Cardiac muscle cell (in vitro differentiated cells and primary cell): Measurements from ENCODE around the gene CD4. TPM values are rescaled to one million over a fixed set of nuclear protein-coding genes. Genes with fewer than 3 reads are reported as not detected.

Experiments used
- DNase-seq, 2 donors: peaks; one replicate each; pipeline versions ENCODE4 v3.0.0 to v3.0.0-alpha.2; 2010 to 2017; ENCODE audit warnings: low read depth in 1 of 2, low spot score in 1 of 2
- H3K27ac ChIP-seq: fragments of 200-600 bp; sonication (generic); 2 replicates; pipeline ENCODE4 v1.5.1; 2016
- H3K27me3 ChIP-seq: fragments of 200-600 bp; sonication (generic); 2 replicates; pipeline ENCODE4 v1.6.0; 2016; ENCODE audit warnings: control low read depth
- H3K36me3 ChIP-seq: fragments of 200-600 bp; sonication (generic); 2 replicates; pipeline ENCODE4 v1.5.1; 2016; ENCODE audit warnings: control low read depth
- H3K4me1 ChIP-seq: fragments of 200-600 bp; sonication (generic); 2 replicates; pipeline ENCODE4 v1.8.1; 2017; ENCODE audit warnings: low read depth, mild to moderate bottlenecking, mixed run types
- H3K4me3 ChIP-seq: fragments of 200-600 bp; sonication (generic); 2 replicates; pipeline ENCODE4 v1.5.1; 2016; ENCODE audit warnings: mild to moderate bottlenecking
- H3K9me3 ChIP-seq: fragments of 200-600 bp; sonication (generic); 2 replicates; pipeline ENCODE4 v1.5.1; 2017; ENCODE audit warnings: low read depth, mild to moderate bottlenecking, control low read depth
- polyA plus RNA-seq: library from polyadenylated mRNA; unstranded; fragments of >200 nt; fragmentation: Nextera tagmentation; extraction: Ambion mirVana; gene quantifications from 2 replicates; pipeline ENCODE4 v1.2.1, GENCODE V29; 2016
- total RNA-seq: library from RNA; depleted of rRNA; stranded (reverse); fragments of >200 nt; gene quantifications from 2 replicates; pipeline ENCODE4 v1.2.3, GENCODE V29; 2016
- TF ChIP-seq, protein P1 (sequence below): IDR thresholded peaks from 2 replicates; pipeline ENCODE4 v1.5.1; 2012; ENCODE audit warnings: low read depth, mild to moderate bottlenecking, low read length

The CD4 gene
- total and polyA plus RNA-seq, 2 experiments from 2014 or later = 3.3 to 5.9 TPM

DNA sequence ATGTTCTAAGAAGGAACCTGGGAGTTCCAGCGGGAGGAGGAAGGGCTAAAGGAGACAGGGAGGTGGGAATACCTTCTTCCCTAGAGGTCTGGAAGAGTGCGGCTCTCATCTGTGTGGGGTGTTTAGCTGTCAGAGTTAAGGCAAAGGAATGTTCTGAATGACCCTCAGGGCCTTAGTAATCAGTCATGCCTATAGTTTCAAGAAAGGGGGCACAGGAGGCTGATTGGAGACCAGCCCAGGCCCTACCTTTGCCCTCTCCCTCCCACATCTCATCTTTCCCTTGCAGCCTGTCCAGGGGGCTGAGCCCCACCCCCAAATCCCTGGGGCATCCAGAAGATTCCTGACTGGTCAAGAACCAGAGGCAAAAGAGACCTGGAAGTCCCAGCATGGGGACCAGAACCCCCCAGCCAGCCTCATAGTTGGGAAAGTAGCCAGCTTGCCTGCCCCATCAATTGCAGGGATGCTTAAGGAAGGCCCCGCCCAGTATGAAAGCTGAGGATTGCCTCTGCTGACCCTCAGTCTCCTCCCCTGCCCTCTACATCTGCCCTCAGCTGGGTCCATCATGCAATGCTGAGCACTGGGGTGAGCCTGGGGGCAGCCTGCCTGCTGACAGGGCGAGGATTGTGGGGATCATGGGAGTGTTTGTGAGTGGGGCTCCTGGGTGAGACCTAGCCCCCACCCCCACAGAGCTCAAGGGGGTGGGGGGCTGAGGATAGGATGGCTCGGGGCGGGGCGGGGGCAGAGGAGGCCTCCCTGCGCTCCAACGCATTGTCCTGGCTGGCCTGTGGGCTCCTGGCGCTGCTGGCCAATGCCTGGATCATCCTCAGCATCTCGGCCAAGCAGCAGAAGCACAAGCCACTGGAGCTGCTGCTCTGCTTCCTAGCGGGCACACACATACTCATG, 34.1 kb downstream of the CD4 start:
- TF ChIP-seq, protein P1, sequence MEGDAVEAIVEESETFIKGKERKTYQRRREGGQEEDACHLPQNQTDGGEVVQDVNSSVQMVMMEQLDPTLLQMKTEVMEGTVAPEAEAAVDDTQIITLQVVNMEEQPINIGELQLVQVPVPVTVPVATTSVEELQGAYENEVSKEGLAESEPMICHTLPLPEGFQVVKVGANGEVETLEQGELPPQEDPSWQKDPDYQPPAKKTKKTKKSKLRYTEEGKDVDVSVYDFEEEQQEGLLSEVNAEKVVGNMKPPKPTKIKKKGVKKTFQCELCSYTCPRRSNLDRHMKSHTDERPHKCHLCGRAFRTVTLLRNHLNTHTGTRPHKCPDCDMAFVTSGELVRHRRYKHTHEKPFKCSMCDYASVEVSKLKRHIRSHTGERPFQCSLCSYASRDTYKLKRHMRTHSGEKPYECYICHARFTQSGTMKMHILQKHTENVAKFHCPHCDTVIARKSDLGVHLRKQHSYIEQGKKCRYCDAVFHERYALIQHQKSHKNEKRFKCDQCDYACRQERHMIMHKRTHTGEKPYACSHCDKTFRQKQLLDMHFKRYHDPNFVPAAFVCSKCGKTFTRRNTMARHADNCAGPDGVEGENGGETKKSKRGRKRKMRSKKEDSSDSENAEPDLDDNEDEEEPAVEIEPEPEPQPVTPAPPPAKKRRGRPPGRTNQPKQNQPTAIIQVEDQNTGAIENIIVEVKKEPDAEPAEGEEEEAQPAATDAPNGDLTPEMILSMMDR = no peak
- DNase-seq = no peak
- H3K27me3 ChIP-seq = no peaks in the 10 kb centered on the region
- H3K4me3 ChIP-seq = no peak overlapping the region
- no peak overlapping the region for H3K27ac ChIP-seq
- H3K4me1 ChIP-seq = peaks cover 29% of the 10 kb centered on the region
- H3K9me3 ChIP-seq = no peaks in the 10 kb centered on the region
- H3K36me3 ChIP-seq = no peaks in the 10 kb centered on the region

DNA sequence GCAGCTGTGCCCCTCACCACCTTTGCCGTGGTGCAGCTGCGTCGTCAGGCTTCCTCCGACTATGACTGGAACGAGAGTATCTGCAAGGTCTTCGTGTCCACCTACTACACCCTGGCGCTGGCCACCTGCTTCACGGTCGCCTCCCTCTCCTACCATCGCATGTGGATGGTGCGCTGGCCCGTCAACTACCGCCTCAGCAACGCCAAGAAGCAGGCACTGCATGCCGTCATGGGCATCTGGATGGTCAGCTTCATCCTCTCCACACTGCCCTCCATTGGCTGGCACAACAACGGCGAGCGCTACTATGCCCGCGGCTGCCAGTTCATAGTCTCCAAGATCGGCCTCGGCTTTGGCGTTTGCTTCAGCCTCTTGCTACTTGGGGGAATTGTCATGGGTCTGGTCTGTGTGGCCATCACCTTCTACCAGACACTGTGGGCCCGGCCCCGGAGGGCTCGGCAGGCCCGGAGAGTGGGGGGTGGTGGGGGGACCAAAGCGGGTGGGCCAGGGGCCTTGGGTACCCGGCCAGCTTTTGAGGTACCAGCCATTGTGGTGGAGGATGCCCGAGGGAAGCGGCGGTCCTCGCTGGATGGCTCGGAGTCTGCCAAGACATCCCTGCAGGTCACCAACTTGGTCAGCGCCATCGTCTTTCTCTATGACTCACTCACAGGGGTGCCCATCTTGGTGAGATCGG, 34.9 kb downstream of the CD4 start:
- TF ChIP-seq, protein P1 = no peak
- no peak for DNase-seq
- no peaks in the 10 kb centered on the region for H3K27me3 ChIP-seq

DNA sequence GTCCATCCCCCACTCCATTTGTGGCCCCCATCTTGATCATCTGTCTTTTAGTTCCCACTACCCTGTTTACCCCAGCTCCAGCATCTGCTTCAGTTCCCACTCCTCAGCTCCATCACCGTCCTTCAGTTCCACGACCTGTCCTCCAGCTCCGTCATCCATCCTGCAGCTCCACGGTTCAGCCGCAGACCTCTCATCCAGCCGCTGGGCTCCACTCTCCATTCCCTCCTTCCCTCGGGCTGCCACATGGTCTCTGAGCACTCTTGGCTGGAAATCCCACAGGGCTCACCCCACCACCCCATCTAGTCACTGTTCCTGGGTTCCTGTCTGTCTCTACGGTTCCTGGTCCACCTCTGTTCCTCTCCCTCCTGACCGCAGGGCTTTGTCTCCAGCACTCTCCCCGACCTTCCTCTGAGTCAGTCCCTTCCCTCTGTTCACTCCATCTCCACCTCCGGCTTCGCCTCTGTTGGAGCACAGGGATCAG, 35.6 kb downstream of the CD4 start:
- DNase-seq = peak in 1 of 2 donors; percentile 37
- Histone ChIP-seq H3K4me1 (peaks cover 29% of the 10 kb centered on the region), H3K27me3 (no peaks in the 10 kb centered on the region), H3K4me3 (no peak overlapping the region), H3K27ac (no peak overlapping the region), H3K9me3 (no peaks in the 10 kb centered on the region), H3K36me3 (no peaks in the 10 kb centered on the region)
- TF ChIP-seq, protein P1 = no peak

More for the DNA sequence above, 34.9 kb downstream of the CD4 start:
- Histone ChIP-seq H3K27ac (no peak overlapping the region), H3K9me3 (no peaks in the 10 kb centered on the region), H3K4me3 (no peak overlapping the region), H3K36me3 (no peaks in the 10 kb centered on the region), H3K4me1 (peaks cover 29% of the 10 kb centered on the region)

DNA sequence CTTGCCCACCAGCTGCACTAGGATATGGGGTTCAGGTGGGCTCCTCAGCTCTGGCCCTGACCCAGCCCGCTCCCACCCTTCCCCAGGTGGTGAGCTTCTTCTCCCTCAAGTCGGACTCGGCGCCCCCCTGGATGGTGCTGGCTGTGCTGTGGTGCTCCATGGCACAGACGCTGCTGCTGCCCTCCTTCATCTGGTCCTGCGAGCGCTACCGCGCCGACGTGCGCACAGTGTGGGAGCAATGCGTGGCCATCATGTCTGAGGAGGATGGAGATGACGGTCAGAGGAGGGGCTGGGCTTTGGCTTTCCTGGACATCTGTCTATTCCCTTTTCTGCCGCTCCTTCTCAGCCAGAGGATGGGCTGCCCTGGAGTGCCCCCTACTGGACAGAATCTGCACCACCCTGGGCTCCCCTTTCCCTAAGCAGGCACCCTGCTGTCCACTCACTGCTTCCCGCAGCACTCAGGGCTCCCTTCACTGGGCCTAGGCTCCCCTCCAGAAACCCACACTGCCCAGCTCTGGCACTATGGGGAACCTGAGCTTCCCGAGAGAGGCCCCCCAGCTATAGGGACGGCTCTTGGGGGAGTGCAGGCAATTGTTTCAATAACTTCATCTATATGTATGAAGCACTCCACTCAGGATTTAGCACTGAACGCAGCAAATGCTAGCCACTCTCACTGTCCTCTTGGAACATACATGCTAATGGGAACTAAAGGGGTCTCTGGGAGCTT, 36.2 kb downstream of the CD4 start:
- no peaks in the 10 kb centered on the region for H3K27me3 ChIP-seq
- H3K9me3 ChIP-seq = no peaks in the 10 kb centered on the region
- H3K27ac ChIP-seq = no peak overlapping the region
- peak; percentile 86 to 89 for DNase-seq
- peaks cover under 1% of the 10 kb centered on the region for H3K36me3 ChIP-seq
- no peak overlapping the region for H3K4me3 ChIP-seq
- H3K4me1 ChIP-seq = peaks cover 23% of the 10 kb centered on the region
- TF ChIP-seq, protein P1 = peak; percentile 91

DNA sequence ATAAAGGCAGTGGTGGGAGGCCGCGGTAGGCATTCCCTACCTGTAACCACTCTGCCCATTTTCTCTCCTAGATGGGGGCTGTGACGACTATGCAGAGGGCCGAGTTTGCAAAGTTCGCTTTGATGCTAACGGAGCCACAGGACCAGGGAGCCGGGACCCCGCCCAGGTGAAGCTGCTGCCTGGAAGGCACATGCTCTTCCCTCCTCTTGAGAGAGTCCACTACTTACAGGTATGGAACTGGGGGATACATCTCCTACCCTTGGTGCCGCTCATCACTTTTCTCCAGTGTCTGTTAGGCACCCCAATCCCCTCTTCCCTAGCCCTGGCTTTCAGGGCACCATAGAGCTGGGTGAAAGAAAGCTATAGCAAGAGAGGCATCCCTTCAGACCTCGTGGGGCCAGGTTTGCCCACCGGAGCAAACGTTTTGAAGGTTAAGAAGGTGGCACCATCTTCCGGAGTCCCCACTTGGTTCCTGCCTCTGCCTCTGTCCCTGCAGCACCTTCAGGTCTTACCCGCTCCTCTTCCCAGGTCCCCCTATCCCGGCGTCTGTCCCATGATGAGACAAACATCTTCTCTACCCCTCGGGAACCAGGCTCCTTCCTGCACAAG, 36.9 kb downstream of the CD4 start:
- no peaks in the 10 kb centered on the region for H3K9me3 ChIP-seq
- peaks cover 18% of the 10 kb centered on the region for H3K4me1 ChIP-seq
- no peak for DNase-seq
- no peak overlapping the region for H3K4me3 ChIP-seq
- H3K27ac ChIP-seq = no peak overlapping the region
- TF ChIP-seq, protein P1 = no peak
- peaks cover 6% of the 10 kb centered on the region for H3K36me3 ChIP-seq
- H3K27me3 ChIP-seq = no peaks in the 10 kb centered on the region
